ENCODE data around the gene USP2.

DNA sequence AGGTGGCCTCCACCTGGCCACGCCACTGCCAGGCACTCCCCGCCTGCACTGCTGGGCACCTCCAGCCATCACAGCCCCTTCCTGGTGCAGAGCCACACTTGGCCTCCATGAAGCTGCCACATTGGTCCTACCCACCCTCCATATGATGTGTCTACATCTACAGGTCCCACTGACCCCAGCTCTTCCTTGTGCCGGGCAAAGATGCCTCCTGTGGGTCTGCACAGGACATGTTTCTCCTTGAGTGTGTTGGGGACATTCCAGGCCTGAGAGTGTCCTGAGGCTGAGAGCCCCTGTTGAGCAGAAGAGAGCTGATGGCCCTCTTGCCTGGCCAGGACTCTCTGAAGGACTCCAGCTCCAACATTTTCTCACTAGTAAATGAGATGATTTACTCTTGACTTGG, 34.0 kb upstream of the USP2 start:
- TF ChIP-seq, protein P1, sequence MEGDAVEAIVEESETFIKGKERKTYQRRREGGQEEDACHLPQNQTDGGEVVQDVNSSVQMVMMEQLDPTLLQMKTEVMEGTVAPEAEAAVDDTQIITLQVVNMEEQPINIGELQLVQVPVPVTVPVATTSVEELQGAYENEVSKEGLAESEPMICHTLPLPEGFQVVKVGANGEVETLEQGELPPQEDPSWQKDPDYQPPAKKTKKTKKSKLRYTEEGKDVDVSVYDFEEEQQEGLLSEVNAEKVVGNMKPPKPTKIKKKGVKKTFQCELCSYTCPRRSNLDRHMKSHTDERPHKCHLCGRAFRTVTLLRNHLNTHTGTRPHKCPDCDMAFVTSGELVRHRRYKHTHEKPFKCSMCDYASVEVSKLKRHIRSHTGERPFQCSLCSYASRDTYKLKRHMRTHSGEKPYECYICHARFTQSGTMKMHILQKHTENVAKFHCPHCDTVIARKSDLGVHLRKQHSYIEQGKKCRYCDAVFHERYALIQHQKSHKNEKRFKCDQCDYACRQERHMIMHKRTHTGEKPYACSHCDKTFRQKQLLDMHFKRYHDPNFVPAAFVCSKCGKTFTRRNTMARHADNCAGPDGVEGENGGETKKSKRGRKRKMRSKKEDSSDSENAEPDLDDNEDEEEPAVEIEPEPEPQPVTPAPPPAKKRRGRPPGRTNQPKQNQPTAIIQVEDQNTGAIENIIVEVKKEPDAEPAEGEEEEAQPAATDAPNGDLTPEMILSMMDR (IDR thresholded peaks at IDR 0.05) = no peak
- no peak for TF ChIP-seq POLR2A (IDR thresholded peaks at IDR 0.05)
